HG03196 (cell line): ENCODE measurements around the gene ACOT8.
"Not testable (repeated sequence)": the region's sequence is repeated elsewhere in the genome, so short reads cannot be mapped to it uniquely, and the experiment has no call there.

ENCODE experiments used
- ATAC-seq: cut with Tn5 transposase; IDR thresholded peaks from one replicate; pipeline ENCODE4 v1.9.1; 2021; ENCODE audit not compliant: unreplicated experiment

Gene ACOT8

GRCh38 chr20:45888681-45889080, 31.5 kb upstream of the ACOT8 start:
- no peak for ATAC-seq

- ATAC-seq = no peak
Measured at GRCh38 chr20:45887346-45887715, 30.1 kb upstream of the ACOT8 start, which contains the start of gene SPATA25. SPATA25 (minus strand) TSS chr20:45887622; CDS start chr20:45887590, 32 bp downstream.

DNA sequence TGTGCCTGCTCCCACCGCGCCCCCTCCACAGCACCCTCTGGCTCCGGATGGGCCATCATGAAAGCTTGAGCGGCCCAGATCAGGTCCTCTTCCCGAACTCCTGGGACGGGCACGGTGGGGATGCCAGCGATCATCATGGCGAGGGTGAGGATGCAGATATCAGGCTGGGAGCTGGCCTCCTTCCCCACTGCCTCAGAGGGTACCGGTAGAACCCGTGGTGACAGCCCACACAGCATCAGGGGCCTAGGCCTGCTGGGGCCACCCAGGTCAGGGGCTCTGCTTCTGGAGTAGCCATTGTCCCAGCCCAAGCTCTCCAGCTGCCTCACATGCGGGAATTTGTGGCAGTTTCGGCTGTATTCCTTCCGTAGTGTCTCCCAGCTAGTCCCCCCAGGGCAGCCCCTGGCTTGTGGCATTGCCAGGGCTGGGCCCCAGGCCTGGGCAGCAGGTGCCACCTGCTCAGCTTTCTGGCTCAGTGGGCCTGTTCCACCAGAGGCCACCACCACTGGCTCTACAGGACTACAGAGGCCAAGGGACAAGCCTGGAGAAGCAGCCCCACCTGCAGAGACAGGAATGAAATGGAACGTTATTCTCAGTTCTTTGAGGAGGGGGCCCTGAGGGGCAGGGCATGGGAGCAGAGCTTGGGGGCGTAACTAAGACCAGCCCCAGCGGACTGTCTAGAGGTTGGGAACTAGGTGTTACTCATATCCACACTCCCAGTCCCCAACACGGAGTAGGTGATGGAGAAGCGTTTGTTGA, 29.6 kb upstream of the ACOT8 start:
- ATAC-seq = no peak

GRCh38 chr20:45883100-45883469, 25.9 kb upstream of the ACOT8 start:
- ATAC-seq = no peak

DNA sequence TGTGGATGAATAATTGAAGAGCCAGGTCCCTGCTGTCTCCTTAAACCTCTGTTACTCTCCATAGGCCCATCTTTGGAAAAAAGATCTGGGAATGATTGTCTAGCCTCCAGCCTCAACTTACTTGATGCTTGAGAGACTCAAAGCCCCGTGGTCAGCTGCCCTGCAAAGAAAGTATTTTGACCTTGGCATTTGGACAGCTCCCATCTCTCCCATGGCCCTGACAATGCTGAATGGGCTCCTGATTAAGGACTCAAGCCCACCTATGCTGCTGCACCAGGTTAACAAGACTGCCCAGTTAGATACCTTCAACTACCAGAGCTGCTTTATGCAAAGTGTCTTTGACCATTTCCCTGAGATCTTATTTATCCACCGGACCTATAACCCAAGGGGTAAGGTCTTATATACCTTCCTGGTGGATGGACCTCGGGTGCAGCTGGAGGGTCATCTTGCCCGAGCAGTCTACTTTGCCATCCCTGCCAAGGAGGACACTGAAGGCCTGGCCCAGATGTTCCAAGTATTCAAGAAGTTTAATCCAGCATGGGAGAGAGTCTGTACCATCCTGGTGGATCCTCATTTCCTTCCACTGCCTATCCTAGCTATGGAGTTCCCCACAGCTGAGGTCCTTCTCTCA, 25.4 kb upstream of the ACOT8 start:
- ATAC-seq = no peak

DNA sequence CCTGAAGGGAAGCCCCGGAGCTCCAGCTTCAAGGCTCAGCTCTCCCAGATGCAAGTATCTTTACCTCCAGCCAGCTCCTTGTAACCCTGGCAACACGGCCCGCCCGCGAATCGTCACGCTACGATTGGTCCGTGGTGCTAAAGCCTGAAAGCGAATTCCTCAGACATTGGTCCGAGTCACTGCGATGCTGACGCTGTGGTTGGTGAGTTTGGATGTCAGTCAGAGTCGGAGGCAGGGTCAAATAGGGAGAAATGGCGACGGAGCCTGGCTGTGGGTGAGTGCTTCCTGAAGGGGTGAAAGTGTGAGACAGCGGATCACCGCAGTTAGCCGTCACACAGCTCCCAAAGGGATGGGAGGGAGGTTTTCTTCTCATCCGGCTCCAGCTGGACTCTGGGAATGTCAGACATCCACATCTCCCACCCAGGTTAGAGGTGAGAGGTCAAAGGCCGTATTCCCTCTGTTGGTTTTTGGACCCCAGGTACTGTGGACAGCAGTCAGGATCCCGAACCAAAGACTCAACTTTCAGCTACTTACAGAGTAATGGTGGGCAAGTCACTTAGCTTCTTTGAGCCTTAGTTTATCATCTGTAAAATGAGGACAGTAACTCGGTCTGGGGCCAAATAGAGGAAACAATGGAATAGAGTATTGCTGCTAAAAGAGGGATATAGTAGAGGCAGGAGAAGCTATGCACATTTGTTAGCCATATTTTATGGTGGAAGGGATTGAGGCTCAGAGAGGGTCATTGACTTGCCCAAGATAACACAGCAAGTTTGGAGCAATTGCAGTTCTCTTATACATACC, 24.0 kb upstream of the ACOT8 start, which contains the start of gene ZSWIM1:
Gene ZSWIM1, plus strand, starts transcription at position 240 of the 801 bp plus-strand sequence. CDS start 1,366 bp downstream, outside the sequence.
- ATAC-seq = peak; percentile 91

GRCh38 chr20:45878076-45878761, 21.0 kb upstream of the ACOT8 start:
- ATAC-seq = no peak

- no peak for ATAC-seq
Measured at GRCh38 chr20:45874576-45874975, 17.4 kb upstream of the ACOT8 start.

- not testable (repeated sequence) for ATAC-seq
Measured at GRCh38 chr20:45874104-45874481, 16.9 kb upstream of the ACOT8 start.

GRCh38 chr20:45873409-45874103, 16.4 kb upstream of the ACOT8 start:
- ATAC-seq = no peak

- ATAC-seq = no peak
Measured at GRCh38 chr20:45872626-45873025, 15.4 kb upstream of the ACOT8 start.

GRCh38 chr20:45867819-45868176, 10.6 kb upstream of the ACOT8 start:
- no peak for ATAC-seq

- no peak for ATAC-seq
Measured at GRCh38 chr20:45867136-45867818, 10.1 kb upstream of the ACOT8 start.

DNA sequence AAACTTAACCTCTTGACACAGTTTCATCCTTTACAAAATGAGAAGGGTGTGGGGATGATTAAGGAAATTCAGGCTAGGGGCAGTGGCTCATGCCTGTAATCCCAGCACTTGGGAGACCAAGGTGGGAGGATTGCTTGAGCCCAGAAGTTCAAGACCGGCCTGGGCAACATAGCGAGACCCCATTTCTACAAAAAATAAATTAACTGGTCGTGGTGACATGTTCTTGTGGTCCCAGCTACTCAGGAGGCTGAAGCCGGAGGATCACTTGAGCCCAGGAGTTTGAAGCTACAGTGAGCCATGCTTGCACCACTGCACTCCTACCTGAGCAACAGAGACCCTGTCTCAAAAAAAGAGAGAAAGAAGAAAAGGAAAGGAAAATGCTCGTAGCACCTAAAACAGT, 9.3 kb upstream of the ACOT8 start:
- no peak for ATAC-seq

- no peak for ATAC-seq
Measured at GRCh38 chr20:45863543-45864470, 6.6 kb upstream of the ACOT8 start.

GRCh38 chr20:45861221-45862075, 4.3 kb upstream of the ACOT8 start:
- no peak for ATAC-seq

DNA sequence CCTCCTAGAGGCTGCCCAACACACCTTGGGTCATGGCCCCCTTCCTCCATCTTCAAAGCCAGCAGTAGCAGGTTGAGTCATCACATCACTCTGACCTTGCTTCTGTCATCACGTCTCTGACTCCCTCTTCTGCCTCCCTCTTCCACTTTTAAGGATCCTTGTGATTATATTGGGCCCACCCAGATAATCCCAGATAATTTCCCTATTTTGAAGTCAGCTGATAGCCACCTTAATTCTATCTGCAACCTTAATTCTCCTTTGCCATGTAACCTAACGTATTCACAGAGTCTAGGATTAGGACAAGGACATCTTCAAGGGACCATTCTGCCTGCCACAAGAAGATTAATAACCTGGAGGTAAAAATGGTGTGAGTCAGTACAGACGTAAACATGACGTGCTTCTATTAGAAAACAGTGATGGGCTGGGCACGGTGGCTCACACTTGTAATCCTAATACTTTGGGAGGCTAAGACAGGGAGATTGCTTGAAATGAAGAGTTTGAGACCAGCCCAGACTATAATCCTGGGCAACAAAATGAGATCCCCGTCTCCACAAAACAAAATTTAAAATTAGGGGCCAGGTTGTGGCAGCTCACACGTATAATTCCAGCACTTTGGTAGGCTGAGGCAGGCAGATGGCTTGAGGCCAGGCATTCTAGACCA, 3.5 kb upstream of the ACOT8 start:
- ATAC-seq = no peak

DNA sequence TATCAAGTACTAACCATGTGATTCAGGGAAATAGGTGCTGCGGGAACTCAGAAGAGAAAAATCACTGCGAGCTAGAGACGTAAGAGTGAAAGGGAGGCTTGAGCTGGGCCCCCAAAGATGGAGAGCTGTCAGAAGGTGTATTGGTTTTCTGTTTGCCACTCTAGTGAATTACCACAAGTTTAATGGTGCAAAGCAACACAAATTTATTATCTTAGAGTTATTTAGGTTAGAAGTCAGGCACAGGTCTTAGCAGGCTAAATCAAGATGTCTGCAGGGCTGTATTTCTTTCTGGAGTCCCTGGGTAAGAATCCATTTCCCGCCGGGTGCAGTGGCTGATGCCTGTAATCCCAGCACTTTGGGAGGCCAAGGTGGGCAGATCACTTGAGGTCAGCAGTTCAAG, 2.7 kb upstream of the ACOT8 start:
- no peak for ATAC-seq
